OCI-M2 (cell line): ENCODE measurements around the gene ETV6.

Source experiments
- DNase-seq: peaks from one replicate; lab custom pipeline; 2025; ENCODE audit not compliant: unreplicated experiment; lab: John Stamatoyannopoulos, UW

Gene ETV6

GRCh38 chr12:11734580-11735180, 85.2 kb downstream of the ETV6 start:
- DNase-seq = no peak

- DNase-seq = no peak
Measured at GRCh38 chr12:11738450-11738849, 89.0 kb downstream of the ETV6 start.

- no peak for DNase-seq
Measured at GRCh38 chr12:11739980-11740577, 90.6 kb downstream of the ETV6 start.

GRCh38 chr12:11741434-11742092, 92.1 kb downstream of the ETV6 start:
- no peak for DNase-seq

- no peak for DNase-seq
Measured at GRCh38 chr12:11743423-11744409, 94.2 kb downstream of the ETV6 start.

- no peak for DNase-seq
Measured at GRCh38 chr12:11744410-11744801, 94.9 kb downstream of the ETV6 start.

GRCh38 chr12:11745113-11745512, 95.6 kb downstream of the ETV6 start:
- DNase-seq = no peak

- no peak for DNase-seq
Measured at GRCh38 chr12:11746024-11746771, 96.7 kb downstream of the ETV6 start.

GRCh38 chr12:11746940-11747716, 97.7 kb downstream of the ETV6 start:
- no peak for DNase-seq

GRCh38 chr12:11747969-11748368, 98.5 kb downstream of the ETV6 start:
- no peak for DNase-seq

GRCh38 chr12:11748903-11749302, 99.4 kb downstream of the ETV6 start:
- no peak for DNase-seq

GRCh38 chr12:11749943-11750690, 100.6 kb downstream of the ETV6 start:
- DNase-seq = no peak

GRCh38 chr12:11752403-11753149, 103.1 kb downstream of the ETV6 start:
- DNase-seq = no peak

- no peak for DNase-seq
Measured at GRCh38 chr12:11753150-11753499, 103.7 kb downstream of the ETV6 start.

- DNase-seq = no peak
Measured at GRCh38 chr12:11753826-11754225, 104.4 kb downstream of the ETV6 start.

- no peak for DNase-seq
Measured at GRCh38 chr12:11754256-11754655, 104.8 kb downstream of the ETV6 start.

- DNase-seq = no peak
Measured at GRCh38 chr12:11755302-11755930, 105.9 kb downstream of the ETV6 start.

GRCh38 chr12:11756022-11756421, 106.5 kb downstream of the ETV6 start:
- DNase-seq = no peak
